Activated naive CD4-positive, alpha-beta T cell treated with anti-CD3 and anti-CD28 coated beads, Interleukin-2, amount 50 U/mL, for 24 hours (primary cell): ENCODE measurements around the gene TMEM144.
A peak's percentile ranks its signal among the peaks of the same experiment; 100 is the strongest.

Source experiments
- H3K27ac Mint-ChIP-seq: one replicate; pipeline ENCODE4 v1.8.0; 2021; ENCODE audit warnings: mild to moderate bottlenecking, mixed read lengths
- H3K27me3 Mint-ChIP-seq: one replicate; pipeline ENCODE4 v1.8.0; 2021; ENCODE audit warnings: mixed read lengths
- H3K36me3 Mint-ChIP-seq: one replicate; pipeline ENCODE4 v1.8.0; 2021; ENCODE audit warnings: mixed read lengths
- H3K4me1 Mint-ChIP-seq: one replicate; pipeline ENCODE4 v1.8.0; 2021; ENCODE audit warnings: mixed read lengths
- H3K4me3 Mint-ChIP-seq: one replicate; pipeline ENCODE4 v1.8.0; 2021; ENCODE audit warnings: mild to moderate bottlenecking, mixed read lengths
- H3K9me3 Mint-ChIP-seq: one replicate; pipeline ENCODE4 v1.8.0; 2021; ENCODE audit warnings: mixed read lengths

The TMEM144 gene

DNA sequence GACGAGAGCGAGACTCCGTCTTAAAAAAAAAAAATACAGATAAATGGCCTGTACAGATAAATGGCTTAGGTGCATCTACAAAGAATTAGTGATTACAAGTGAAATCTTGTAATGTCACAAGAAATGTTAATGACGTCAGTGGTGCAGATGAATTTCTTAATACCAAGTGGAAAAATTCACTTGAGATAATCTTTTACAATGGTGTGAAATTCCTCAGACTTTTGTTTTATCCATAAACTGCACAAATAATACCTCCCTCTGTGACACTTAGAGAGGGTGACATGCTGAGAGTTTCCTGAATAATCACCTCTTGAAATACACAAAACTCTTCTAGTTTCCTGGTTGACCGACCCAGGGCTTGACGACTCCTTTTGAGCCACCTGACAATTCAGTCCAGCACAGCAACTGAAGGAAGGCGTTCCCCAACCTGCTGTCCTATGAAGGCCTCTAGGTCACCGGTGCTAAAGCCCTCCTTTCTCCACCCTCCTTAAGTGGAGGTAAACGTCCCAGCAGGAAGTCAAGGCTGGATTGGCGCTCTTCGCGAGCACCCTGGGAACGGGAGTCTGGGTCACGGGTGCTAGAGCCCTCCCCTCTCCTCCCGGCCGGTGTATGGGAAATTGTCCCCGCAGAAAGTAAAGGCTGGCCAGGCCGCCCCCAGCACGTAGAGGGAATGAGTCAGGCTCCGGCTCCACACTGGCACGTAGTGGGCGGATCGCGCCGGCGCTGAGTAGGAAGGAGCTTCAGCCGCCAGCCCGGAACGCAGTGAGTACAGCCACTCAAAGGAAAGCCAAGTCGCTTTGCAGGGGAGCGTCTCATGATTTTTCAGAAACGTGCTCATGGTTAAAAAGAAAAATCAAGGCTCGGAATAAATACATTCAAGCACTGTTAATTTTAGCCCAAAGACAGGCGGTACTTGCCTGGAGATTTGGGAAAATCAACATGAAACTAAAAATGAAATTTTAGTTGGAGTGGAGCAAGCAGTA is at the start of gene TMEM144:
TSS of gene TMEM144 (plus strand) at position 662 of the 983 bp plus-strand sequence. CDS start 2,182 bp downstream, outside the sequence.
- Mint-ChIP-seq H3K36me3 (no peaks in the 10 kb centered on the region), H3K27ac (no peak within 1 kb of the TSS)

DNA sequence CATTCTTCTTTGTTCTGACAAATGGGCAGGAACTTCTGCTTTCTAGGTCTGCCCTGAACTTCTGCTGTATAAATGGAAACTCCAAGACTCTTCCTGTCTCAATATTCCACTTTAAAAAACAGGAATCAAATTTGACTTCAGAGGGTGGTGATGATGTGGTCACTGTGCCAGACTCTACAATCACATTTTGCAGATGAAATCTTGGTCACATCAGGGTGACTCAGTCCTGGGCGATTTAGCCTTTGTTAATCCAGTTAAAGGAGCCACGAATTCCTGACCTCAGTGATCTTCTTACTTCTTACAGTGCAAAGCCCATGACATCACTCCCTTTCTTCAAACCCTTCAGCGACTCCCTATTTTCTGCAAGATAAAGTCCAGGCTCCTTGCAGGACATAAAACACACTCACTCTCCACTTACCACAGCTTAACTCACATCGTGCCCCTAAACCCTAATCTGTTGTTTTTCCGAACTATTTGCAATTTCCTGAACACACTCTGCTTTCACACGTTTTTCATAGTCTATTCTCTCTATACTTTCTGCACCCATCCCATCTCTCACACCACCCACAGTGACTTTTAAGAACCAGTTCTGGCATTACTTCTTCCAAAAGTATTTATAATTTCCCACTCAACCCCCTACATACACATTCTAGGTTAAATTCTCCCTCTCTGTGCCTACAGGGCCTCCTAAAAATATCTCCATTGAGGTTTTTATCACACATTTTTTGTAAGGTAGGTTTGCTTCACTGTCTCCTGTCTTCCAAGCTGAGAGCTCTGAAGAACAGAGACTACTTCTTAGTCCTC is 48.5 kb upstream of the TMEM144 start:
- Mint-ChIP-seq H3K4me3 (no peak overlapping the region), H3K36me3 (no peaks in the 10 kb centered on the region), H3K27me3 (peaks cover 4% of the 10 kb centered on the region), H3K4me1 (no peaks in the 10 kb centered on the region), H3K9me3 (no peaks in the 10 kb centered on the region), H3K27ac (no peak overlapping the region)

More for the DNA sequence above, at the start of gene TMEM144:
- peak within 1 kb of the TSS; percentile 75 for H3K4me3 Mint-ChIP-seq
- peaks cover 28% of the 10 kb centered on the region for H3K27me3 Mint-ChIP-seq
- peaks cover 11% of the 10 kb centered on the region for H3K4me1 Mint-ChIP-seq
- peaks cover 7% of the 10 kb centered on the region for H3K9me3 Mint-ChIP-seq

GRCh38 chr4:158162631-158163030 is 47.7 kb upstream of the TMEM144 start:
- Mint-ChIP-seq H3K4me3 (no peak overlapping the region), H3K9me3 (no peaks in the 10 kb centered on the region), H3K4me1 (no peaks in the 10 kb centered on the region), H3K27me3 (peaks cover 4% of the 10 kb centered on the region), H3K27ac (no peak overlapping the region), H3K36me3 (no peaks in the 10 kb centered on the region)

DNA sequence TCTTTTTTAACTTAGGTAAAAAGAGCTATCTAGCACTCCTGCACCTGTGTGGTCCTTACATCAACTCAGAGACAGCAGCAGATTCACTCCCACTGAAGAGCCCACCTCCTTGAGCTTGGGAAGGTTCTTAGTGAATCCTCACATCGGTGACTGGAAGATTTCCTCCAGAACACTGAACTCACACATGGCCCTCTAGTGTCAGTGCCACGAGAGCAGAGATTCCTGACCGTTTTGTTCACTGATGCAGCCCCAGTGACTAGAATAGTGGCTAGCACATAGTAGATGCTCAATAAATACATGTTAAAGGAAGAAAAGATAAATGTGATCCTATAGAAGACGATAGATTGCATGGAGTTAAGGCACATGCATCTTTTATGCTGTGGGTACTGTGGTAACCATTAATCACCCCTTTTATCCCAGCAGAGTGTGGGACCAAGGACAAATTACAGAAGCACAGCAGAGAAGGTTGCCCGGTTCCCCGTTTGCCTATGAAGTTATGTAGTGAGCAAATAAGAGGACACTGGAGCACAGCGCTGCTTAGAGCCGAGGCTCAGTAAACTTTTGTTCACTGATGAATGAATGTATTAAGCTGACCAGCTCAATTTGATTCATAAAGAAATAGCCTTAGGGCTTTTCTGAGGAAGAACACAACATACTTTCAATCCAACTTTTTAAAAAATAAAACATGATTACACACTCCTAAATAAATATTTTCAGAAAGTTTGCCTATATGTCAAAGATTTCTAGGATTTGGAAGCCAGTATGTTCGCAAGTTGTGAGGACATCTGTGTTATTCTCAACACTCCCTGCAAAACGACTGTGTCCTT is 46.1 kb upstream of the TMEM144 start:
- peaks cover 4% of the 10 kb centered on the region for H3K27me3 Mint-ChIP-seq
- H3K4me3 Mint-ChIP-seq = no peak overlapping the region
- H3K9me3 Mint-ChIP-seq = no peaks in the 10 kb centered on the region
- no peak overlapping the region for H3K27ac Mint-ChIP-seq
- no peaks in the 10 kb centered on the region for H3K36me3 Mint-ChIP-seq
- no peaks in the 10 kb centered on the region for H3K4me1 Mint-ChIP-seq

DNA sequence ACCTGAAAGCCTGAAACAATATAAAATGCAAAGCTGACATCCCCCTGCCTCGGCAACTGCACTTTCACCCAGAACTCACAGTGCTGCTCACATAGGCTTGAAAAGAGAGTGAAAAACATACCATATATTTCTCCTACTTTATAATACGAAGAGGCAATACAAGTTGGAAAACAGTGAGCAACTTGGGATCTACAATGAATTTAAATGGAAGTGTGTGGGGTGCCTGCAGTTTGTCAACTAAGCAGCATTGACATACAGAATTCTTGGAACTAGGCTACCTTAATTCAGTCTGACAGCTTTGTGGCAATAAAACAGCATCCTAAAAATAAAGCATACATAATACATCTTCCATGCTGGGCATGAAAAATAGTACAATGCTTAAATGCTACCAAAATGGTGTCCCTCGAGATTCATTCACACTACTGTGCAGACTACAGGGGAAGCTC is 45.5 kb upstream of the TMEM144 start:
- H3K4me3 Mint-ChIP-seq = no peak overlapping the region
- H3K36me3 Mint-ChIP-seq = no peaks in the 10 kb centered on the region
- H3K4me1 Mint-ChIP-seq = no peaks in the 10 kb centered on the region
- H3K27me3 Mint-ChIP-seq = peaks cover 7% of the 10 kb centered on the region
- H3K9me3 Mint-ChIP-seq = no peaks in the 10 kb centered on the region
- H3K27ac Mint-ChIP-seq = no peak overlapping the region

DNA sequence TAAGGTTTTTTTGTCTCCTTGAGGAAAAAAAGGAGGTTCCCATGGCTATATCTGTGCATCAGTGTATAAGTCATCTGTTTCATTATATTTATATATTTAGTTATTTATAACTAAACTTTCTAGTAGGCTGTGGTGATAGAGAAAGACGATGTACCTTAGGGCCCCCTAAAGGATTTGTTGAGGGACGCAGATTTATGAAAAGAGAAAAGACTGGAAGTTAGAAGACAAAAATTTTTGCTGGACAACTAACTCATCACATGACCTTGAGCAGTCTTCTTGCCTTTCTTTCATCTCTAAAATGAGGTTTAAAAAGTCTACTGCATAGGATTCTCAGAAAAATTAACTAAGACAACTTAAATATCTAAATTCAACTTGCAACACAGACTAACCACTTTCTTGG is 43.6 kb upstream of the TMEM144 start:
- Mint-ChIP-seq H3K4me3 (no peak overlapping the region), H3K27me3 (peaks cover 13% of the 10 kb centered on the region), H3K36me3 (no peaks in the 10 kb centered on the region), H3K27ac (no peak overlapping the region), H3K4me1 (no peaks in the 10 kb centered on the region), H3K9me3 (no peaks in the 10 kb centered on the region)

GRCh38 chr4:158168606-158169005 is 41.7 kb upstream of the TMEM144 start:
- no peak overlapping the region for H3K27ac Mint-ChIP-seq
- no peaks in the 10 kb centered on the region for H3K9me3 Mint-ChIP-seq
- peaks cover 20% of the 10 kb centered on the region for H3K27me3 Mint-ChIP-seq
- H3K4me1 Mint-ChIP-seq = no peaks in the 10 kb centered on the region
- H3K4me3 Mint-ChIP-seq = no peak overlapping the region
- no peaks in the 10 kb centered on the region for H3K36me3 Mint-ChIP-seq

DNA sequence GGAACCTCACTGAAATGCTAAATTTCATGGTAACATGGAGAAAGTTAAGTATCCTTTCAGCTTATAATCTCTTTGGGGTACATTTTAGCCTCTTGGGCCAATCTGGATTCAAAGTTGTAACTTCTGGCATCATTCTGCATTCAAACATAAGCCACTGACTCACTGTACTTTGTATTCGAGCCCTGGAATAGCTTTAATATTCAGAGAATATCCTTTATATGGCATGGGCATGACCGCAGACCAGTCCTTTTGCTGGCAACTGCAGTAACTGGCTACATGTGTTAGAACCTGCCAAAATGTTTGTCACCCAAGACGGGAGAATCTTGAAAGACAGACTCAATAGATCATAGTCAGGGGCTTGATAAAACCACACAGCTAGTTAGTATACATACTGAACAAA is 40.8 kb upstream of the TMEM144 start:
- peaks cover 20% of the 10 kb centered on the region for H3K27me3 Mint-ChIP-seq
- no peaks in the 10 kb centered on the region for H3K9me3 Mint-ChIP-seq
- no peaks in the 10 kb centered on the region for H3K4me1 Mint-ChIP-seq
- no peak overlapping the region for H3K4me3 Mint-ChIP-seq
- no peak overlapping the region for H3K27ac Mint-ChIP-seq
- no peaks in the 10 kb centered on the region for H3K36me3 Mint-ChIP-seq

DNA sequence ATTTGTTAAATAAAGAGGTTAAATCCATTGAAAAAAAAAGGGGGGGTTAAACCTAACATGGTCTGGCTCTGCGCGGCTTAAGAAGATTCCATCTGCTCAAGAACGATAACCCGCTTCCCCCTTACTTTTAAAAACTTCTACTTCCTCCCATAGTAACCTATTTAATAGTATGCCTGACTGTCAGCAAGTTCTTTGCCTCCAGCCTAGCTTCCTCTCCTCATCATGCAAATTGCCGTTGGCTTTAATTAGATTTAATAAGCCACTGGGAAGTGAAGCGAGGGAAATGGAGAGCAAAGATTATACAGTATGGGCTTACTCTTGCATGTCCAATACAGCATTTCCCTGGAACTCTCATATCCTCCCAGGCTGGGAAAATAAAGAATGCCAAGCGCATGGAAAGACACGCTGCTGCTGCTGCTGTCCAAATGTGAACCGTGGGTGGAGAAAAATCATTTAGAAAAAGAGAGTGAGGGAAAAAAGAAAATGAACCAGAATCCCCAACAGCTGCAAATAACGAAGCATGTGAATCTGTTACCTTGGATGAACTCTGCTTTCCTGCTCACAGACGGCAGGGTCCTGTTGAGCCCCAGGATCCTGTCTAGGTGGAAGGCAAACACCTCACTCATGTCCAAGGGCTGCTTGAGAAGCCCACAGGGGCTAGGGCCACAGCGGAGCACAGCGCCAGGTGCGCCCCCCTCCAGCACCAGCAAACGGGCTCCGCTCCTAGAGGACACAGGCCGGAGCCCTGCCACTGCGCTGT is 40.2 kb upstream of the TMEM144 start:
- H3K36me3 Mint-ChIP-seq = no peaks in the 10 kb centered on the region
- H3K27me3 Mint-ChIP-seq = peaks cover 21% of the 10 kb centered on the region
- H3K4me1 Mint-ChIP-seq = no peaks in the 10 kb centered on the region
- no peak overlapping the region for H3K27ac Mint-ChIP-seq
- H3K9me3 Mint-ChIP-seq = no peaks in the 10 kb centered on the region
- H3K4me3 Mint-ChIP-seq = no peak overlapping the region

- H3K27ac Mint-ChIP-seq = no peak overlapping the region
- no peaks in the 10 kb centered on the region for H3K9me3 Mint-ChIP-seq
- H3K4me3 Mint-ChIP-seq = peak overlapping the region; percentile 7
- H3K4me1 Mint-ChIP-seq = no peaks in the 10 kb centered on the region
- peaks cover 21% of the 10 kb centered on the region for H3K27me3 Mint-ChIP-seq
- no peaks in the 10 kb centered on the region for H3K36me3 Mint-ChIP-seq
Observed at GRCh38 chr4:158170691-158171561, 39.4 kb upstream of the TMEM144 start.

DNA sequence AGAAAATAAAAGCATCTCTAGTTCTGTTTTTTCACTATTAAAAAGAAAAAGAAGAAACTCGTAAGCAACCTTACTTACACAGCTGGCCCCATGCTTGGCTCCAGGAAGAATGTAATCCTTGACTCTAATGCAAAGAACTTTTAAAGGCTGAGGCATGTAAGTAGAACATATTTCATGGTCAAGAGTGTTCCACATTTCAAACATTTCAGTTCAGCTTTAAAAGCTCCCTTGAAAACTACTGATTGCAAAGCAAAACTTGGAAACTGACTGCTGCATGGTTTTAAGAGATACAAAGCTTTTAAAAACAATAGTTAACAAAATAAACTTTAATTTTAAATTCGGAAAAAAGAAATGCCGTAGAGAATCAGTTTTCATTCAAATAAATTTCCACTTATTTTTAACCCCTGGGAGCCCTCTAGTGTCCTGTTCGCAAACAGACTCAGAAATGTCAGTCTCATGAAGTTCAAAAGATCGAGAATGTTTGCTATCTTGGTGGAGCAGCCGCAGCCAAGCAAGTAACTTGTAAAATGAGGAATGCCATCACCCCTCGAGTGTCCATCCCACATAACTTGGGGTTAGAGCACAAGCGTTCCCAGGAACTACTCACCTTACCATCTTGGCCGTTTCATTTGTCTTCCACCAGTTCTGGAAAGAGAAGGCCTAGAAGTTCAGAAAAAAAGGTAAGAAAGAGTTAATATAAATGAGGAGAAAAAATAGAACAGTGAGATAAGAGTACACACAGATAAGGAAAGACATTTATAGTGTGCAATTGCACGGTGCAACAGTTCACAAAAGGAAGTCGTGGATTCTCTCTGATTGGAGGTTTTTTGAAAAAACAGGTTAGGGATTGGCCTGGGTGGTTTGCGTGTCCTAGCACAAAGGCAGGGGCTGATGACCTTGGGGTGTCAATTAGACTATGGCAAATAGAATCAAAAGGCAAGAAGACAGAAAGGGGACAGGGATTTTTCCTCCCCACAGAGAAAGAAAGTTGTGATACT is 37.7 kb upstream of the TMEM144 start, which contains the start of gene GASK1B:
TSS of gene GASK1B (minus strand) at position 765 of the 998 bp plus-strand sequence. CDS start 1,650 bp downstream, outside the sequence.
- H3K4me1 Mint-ChIP-seq = no peaks in the 10 kb centered on the region
- no peak within 1 kb of the TSS for H3K4me3 Mint-ChIP-seq
- peaks cover 22% of the 10 kb centered on the region for H3K27me3 Mint-ChIP-seq
- H3K9me3 Mint-ChIP-seq = no peaks in the 10 kb centered on the region
- no peak within 1 kb of the TSS for H3K27ac Mint-ChIP-seq
- no peaks in the 10 kb centered on the region for H3K36me3 Mint-ChIP-seq

DNA sequence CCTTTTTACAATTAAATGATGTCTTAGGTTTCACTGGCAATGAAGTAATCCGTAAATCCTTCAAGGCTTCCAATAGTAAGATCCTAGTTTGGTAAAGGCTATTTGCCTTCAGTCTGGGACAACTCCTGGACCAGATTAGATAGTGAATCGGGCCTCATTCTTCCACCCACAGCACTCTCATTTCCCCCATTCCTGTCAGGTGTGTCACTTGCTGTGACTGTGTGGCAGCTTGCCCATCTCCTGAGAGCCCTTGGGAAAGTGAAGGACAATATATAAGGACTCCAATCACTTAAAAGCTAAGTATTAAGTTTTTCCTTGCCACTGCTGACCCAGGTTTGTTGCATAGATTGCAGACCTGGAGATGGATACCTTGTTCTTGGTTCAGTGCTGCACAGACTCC is 34.2 kb upstream of the TMEM144 start:
- H3K9me3 Mint-ChIP-seq = no peaks in the 10 kb centered on the region
- H3K36me3 Mint-ChIP-seq = no peaks in the 10 kb centered on the region
- no peaks in the 10 kb centered on the region for H3K4me1 Mint-ChIP-seq
- no peak overlapping the region for H3K4me3 Mint-ChIP-seq
- no peak overlapping the region for H3K27ac Mint-ChIP-seq
- peaks cover 19% of the 10 kb centered on the region for H3K27me3 Mint-ChIP-seq

GRCh38 chr4:158176776-158177175 is 33.5 kb upstream of the TMEM144 start:
- no peak overlapping the region for H3K27ac Mint-ChIP-seq
- peaks cover 19% of the 10 kb centered on the region for H3K27me3 Mint-ChIP-seq
- no peaks in the 10 kb centered on the region for H3K36me3 Mint-ChIP-seq
- H3K4me1 Mint-ChIP-seq = no peaks in the 10 kb centered on the region
- no peaks in the 10 kb centered on the region for H3K9me3 Mint-ChIP-seq
- H3K4me3 Mint-ChIP-seq = no peak overlapping the region
